Measurements from ENCODE around the gene TRIM54.
A peak's percentile ranks its signal among the peaks of the same experiment; 100 is the strongest.
"Not testable (repeated sequence)": the region's sequence is repeated elsewhere in the genome, so short reads cannot be mapped to it uniquely, and the experiment has no call there.

The TRIM54 gene

DNA sequence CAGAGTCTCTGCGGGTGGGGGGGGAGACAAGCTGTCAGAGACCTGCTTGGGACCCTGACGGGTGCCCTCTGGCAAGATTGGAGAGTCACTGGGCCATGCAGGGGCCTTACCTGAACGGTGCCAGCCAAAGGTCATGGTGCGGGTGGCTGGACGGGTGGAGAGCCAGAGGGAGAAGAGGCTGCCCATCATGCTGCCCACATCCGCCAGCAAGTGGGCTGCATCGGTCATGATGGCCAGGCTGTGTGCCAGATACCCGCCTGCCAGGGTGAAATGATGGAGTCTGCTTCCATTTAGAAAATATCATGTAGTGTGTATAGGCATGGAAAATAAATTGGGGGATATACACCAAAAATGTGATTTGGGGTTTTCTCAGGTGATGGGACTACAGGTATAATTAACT is 24.2 kb upstream of the TRIM54 start:
- no peak for DNase-seq

DNA sequence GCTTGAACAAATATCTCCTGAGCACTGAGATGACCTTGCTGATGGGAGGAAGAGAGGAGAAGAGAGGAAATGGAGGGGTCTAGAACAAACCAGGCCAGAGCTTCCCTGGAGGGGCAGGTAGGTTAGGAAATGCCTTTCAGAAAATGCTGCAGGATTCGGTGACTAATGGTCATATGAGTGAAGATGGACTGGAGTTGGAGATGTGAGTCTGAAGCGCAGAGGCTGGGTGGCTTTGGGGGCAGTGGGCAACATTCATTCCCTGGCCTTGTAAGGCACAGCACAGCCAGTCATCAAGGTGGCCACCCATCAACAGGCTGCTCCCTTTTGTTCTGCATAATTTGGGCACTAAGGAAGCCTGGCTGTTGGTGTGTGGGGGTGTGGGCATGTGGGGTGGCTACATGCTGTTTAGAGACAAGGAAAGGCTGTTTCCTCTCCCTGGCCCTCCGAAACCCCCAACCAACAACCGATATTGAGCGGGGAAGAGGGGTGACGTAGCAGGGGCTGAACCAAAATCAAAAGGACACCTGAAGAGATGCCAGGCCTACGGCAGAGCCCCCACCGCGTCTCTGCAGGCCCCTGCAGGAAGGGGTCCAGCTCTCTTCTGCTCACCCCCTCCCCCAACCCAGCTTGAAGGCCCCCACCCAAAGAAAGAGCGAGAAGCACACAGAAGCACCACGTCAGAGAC is 20.8 kb upstream of the TRIM54 start:
- DNase-seq: no peak

DNA sequence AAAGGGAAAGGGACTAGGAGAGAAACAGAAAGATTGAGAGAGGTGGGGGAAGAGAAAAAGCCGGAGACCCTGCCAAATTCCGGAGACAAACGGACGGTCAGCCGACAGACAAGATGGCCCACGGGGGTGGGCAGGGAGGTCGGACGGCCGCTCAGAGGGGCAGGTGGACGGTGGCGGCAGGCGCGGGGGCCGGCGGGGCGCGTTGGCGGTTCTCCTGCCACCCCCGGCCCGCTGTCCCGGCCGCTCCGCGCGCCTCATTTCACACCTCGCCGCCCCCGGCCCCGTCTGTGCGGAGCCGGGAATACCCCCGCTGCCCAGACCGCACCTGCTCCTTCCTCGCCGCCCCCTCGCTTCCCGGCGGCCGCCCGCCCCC is 20.3 kb upstream of the TRIM54 start:
- DNase-seq: no peak

DNA sequence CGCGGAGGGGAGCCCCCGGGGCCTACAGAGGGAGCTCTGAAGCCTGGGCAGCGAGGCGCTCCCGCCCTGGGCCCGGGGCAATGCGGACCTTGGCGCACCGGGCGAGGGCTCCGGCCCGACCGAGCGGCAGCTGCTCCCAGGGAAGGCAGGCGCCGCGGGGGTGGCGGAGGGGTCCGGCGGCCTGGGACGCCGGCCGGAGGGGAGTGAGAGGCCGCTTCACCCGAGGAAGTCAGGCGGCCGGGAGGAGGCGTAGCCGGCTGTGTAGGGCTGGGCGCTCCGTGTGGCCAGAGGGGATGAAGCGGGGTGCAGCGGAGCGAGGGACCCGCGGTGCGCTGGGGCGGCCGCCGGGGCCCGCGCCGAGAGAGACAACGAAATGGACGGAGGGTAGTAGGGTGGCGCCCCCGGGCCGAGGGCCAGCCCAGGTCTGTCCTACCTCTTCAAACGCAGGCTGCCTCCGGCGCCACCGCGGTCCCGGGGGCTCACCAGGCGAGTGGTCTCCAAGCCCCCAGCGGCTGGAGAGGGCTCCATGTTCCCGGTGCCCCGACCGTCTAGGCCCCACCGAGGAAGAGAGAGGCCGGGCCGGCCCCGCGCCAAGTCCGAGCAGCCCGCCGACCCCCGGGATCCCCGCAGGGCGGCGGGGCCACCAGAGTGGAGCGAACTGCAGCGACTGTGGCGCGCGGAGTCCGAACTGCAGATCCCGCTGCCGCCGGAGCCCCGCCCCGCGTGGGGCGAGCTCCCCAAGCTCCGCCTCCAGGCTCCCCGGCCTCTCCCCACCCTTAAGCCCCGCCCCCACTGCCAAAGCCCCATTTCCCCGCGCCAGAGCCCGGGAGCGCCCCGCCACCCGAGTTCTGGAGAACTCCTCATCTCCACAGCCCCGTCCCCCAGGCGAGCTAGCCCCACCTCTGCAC is 19.6 kb upstream of the TRIM54 start, which contains the start of gene SLC30A3:
SLC30A3 (minus strand) TSS at position 669 of the 908 bp plus-strand sequence; CDS start at position 528, 141 bp downstream.
- peak; percentile 41 to 73 (median 56) for DNase-seq

DNA sequence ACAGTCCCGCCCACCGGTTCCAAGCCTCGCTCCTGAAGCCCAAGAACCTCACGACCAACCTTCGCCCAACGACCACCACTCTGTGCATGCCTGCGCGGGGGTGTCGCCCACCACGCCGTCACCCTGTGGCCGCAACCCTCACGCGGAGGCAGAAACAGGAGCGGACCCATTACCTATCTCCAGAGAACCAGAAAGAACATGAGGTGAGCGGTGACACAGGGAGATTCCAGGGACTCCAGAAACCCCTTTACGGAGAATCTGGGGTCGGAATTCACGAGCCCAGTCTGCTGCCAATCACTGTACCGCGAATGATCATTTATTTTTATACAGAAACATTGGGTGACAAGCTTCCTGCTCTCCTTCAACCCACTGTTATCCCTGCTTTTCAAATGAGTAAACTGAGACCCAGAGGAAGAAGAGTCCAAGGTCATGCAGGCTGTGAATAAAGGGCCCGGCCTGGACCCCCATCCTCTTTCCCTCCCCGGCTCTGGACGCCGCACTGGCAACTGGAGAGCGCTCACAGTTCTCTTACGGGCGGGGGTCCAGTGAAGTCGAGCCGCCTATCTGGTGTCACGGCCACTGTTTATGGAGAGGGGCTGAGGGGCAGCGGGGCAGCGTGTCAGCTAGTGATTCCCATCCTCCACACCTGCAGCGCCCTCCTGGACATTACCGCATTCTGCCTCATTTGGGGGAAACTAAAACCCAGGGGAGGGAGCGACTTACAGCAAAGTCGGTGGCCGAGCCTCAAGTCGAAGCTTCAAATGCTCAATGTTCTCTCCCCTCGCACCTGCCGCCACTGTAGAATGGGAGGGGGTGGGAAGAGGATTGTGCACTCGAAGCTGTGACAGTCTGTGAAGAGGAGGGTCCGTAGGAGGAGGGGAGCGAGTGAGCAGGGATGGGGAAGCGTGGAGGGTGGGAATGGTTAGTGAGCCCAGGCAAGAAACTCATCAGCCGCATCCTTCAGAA is 18.7 kb upstream of the TRIM54 start:
- DNase-seq: peak in 1 of 5 experiments; percentile 23

DNA sequence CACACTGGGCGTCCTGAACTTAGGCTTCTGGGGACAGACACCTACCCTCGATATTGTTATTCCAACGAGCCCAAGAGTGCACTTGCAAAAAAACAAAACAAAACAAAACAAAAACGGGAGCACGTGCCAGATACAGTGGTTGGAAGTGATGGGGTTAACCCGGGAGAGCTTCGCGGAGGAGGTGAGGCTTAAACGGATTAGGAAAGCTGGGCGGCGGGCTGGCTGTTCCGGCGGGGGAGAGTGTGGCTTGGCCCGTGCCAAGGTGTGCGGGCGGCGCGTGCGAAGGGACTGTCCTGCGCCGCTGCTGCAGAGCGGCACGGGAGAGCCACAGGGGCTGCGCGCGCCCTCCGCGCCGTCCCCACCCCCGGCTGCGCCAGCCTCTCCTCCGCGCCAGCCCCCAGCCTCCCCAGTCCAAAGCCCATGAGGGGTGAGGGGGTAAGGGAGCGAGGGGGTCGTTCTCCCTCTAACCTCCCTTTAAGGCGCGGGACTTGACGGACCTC is 17.9 kb upstream of the TRIM54 start:
- peak in 1 of 5 experiments; percentile 19 for DNase-seq

DNA sequence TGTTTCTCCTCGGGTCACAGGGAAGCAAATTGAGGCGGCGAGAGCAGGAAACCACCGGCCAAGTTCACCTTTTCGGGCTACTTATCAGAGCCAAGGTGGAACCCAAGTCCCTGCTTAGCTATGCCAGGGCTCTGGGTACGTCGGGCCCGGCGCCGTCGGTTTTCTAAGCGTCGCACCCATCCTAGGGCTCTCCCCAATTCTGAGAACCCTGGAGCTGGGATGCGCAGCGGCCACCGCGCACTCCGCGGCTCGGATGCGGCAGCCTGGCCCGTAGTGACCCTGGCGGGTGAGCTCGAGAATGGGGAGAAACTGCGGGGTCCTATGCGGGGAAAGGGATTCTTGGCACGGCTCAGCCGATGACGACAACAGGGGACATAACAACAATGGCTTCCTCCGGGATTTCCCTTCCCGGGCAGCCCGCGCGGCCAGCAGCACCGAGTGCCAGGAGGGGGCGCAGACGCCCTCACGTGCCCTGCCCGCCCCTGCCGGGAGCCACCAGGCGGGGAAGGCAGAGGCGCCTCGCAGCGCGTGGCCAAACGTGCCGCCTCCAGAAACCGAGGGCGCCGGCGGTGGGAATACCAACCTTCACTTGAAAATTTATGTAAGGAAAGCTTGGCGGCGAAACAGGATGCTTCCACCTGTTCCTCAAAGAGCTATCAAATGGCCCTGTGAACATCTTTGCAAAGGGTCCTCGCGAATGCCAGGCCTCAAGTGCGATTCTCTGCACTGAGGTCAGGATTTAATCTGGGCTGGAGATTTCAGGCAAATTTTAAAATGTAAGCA is 17.3 kb upstream of the TRIM54 start:
- DNase-seq: peak; percentile 35 to 57 (median 48)

DNA sequence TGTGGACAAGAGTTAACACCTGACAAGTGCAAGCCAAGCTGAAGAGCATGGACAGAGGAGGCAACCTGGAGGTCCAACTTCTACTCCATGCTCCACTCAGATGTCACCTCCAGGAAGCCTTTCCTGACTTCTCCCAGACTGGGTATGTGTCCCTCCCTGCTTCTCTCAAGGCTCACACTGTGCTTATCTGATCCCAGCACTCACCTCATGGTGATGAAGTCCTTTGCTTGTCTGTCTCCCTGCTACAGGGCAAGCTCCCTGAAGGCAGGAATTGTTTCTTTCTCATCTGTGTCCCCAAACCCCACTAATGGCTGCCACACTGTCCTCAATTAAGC is 16.7 kb upstream of the TRIM54 start:
- no peak for DNase-seq

DNA sequence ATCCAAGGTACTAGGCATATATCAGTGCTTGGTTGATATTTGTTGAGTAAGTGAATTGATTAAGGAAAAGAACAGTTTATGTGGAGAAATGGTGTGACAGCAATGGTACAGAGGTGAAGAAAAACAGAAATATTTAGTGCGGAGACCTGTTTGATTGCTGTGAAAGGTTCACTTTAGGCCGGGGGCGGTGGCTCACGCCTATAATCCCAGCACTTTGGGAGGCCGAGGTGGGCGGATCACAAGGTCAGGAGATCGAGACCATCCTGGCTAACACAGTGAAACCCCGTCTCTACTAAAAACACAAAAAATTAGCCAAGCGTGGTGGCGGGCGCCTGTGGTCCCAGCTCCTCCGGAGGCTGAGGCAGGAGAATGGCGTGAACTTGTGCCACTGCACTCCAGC is 13.9 kb upstream of the TRIM54 start:
- not testable (repeated sequence) for DNase-seq

DNA sequence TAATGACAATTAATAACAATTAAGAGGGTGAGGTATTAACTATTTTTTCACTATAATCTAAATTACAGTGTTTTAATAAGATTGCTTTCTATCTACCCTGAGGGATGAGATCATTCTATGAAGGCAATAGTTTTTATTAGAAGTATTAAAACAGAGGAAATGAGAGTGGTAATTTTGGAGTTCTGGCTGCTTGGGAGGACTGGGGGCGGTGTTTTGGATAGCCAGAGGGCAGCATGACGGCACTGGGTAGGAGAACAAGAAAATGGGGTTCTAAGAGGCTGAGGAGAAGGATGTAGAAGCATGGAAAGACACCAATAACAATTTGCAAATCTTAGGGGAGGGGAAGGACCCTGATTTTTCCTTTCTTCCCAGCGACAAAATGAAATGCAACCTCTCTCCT is 12.1 kb upstream of the TRIM54 start:
- DNase-seq: no peak

DNA sequence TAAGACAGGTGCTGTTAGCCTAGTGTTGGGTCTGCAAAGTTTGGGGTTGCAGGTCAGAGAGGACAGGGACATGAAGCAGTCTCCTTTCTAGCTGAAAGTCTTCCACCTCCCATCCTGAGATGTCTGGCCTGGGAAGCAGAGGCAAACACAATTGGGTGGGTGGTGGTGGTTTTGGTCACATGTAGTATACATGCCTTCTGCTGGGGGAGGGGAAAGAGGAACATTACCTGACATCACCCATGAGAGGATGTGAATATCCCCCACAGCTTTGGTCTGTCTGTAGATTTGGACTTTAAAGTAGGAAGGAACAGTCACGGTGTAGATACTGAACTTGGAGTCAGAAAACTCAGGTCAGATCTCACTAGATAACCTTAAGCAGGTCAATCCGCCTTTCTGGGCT is 11.6 kb upstream of the TRIM54 start:
- no peak for DNase-seq

DNA sequence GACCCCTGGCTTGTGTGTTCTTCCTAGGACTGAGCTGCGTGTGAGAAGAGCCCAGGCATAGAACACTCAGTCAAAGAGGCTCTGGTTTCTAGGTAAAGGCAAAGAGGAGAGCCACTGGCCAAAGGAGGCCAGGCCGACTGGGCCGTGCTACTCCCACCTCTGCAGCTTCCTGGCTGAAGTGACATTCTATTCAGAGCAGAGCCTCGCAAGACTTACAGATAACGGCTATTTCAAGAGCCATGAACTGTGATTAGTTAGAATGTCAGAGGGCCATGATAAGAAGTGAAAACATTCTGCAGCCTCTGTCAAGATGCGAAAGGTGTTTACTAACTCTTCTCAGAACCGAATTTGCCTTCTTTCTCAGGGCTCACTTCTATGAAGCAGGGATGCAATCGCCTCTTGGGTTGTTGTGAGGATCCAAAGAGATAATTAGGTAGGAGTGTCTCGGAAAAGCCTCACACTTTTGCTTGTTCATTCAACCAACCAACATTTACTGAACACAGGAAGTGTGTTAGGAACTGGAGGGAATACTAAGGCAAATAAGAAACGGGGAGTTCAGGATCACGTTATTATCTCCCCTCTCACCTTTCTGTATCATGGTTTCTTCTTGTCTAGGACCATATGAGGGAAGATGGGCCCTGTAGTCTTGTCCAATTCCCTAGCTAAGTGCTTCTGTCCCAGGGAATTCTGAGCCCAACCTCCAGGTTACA is 10.4 kb upstream of the TRIM54 start:
- no peak for DNase-seq

DNA sequence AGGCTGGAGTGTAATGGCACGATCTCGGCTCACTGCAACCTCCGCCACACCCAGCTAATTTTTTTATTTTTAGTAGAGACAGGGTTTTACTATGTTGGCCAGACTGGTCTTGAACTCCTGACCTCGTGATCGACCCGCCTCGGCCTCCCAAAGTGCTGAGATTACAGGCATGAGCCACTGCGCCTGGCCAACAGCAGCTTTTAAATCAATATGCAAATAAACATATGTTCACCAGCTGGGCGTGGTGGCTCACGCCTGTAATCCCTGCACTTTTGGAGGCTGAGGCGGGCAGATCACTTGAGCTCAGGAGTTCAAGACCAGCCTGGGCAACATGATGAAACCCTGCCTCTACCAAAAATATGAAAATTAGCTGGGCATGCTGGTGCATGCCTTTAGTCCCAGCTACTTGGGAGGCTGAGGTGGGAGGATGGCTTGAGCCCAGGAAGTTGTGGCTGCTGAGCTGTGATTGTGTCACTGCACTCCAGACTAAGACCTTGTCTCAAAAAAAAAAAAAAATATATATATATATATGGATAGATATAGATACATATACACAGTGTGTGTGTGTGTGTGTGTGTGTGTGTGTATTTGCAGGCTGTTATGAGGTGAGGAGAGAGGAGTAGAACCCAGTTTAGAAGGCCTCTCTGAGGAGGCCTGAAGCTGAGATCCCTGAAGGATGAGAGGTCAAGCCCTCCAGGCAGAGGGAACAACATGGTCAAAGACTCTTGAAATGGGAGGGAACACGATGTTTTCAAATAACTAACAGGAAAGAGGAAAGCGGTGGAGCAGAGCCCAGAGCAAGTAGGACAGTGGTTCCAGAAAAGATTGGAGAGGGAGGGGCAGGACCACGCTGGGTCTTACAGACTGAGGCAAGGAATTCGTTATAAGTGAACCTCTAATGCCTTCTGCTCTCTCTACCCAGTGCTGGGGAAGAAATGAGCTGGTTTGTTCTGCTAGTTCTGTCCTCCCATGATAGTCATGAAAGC is 9.4 kb upstream of the TRIM54 start:
- DNase-seq: not testable (repeated sequence)

DNA sequence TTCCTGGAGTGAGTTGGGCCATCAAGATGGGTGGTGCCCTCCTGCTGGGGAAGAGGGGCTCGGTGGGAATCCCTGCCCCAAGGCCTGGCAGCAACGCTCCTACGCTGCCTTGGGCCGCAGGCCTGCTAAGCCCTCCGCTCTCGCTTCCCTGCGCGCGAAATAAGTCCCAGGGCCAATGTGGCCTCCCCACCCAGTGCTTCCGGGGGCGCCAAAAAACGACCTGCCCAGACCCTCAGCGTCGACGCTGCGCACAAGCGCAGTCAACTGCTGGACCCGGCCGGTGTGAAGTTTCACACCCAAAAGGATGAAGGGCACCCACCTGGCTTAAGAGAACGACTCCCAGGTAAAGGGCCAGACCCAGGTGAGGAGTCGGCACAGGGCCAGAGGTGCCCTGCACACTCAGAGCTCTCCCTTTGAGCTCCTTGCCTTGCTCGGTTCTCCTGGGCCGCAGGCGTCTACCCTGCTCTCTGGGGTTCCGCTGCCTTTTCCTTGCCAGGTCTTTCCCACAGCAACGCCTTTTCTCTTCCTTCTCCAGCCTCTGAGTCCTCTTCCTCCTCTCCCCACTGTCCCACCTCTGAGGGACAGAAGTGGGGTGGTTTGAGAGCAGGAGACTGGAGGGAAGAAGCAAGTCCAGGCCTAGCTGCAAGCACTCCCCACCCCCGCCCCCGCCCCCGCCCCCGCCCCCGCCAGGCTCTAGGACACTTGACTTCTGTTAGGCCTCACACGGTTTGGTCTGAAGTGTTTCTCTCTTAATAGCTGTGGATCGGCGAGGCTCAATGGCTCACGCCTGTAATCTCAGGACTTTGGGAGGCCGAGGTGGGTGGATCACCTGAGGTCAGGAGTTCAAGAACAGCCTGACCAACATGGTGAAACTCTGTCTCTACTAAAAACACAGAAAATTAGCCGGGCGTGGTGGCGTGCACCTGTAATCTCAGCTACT is 6.7 kb upstream of the TRIM54 start, which contains the start of gene DNAJC5G:
DNAJC5G (plus strand) TSS at position 223 of the 940 bp plus-strand sequence. CDS start 1,296 bp downstream, outside the sequence.
- DNase-seq: no peak

DNA sequence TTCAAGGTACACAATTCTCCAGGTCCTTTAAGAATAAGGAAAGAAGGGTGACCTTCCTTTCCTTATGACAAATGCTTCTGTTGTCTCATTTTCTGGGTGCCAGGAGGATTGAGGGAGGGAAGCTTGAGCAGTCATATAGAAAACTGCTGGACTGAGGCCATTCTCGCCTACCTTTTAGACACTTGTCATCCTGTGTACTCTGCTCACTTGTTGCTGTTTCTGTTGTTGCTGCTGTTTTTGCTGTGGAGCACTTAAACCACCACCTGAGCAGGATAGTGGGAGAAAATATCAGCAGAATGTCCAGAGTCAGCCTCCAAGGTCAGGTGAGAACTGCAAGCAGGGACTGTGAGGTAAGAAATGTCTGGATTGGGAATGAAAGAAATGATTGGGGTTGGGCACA is 4.2 kb upstream of the TRIM54 start:
- DNase-seq: no peak

DNA sequence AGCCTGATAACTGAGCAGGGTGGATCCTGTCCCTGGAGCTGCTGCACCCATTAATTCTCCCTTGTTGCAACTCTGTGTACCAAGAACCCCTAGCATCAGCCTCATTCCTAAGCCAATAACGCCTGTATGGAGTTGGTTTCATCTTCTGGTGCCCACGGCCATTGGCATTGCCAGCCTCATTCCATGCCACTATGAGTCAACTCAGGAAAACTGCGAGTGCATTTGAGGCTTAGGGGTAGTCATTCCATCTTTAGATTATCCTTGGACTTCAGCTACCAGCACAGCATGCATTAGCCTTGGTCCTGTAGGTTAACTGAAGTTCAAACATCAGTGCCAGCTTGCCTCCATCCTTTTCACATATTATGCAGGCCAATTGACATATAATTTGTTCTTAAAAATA is 1.4 kb upstream of the TRIM54 start:
- DNase-seq: peak in 1 of 5 experiments; percentile 16

DNA sequence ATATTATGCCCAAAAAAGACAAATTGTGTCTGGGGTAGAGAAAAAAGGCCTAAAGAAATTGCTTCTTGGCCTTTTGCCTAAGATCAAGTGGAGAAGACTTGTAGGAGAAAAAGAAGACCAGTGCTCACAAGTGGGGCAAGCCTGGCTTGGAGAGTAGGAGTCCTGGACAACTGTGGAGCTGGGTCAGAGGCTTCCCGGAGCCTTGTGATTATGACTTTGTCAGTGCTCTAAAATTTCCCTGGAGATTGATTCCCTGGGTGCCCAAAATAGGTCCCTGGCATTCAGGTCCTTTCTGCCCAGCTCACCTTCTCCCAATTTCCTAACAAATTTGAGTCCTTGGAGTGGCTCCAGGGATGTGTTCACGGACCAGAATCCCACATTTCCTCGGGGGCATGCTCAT is 787 bp upstream of the TRIM54 start:
- no peak for DNase-seq

DNA sequence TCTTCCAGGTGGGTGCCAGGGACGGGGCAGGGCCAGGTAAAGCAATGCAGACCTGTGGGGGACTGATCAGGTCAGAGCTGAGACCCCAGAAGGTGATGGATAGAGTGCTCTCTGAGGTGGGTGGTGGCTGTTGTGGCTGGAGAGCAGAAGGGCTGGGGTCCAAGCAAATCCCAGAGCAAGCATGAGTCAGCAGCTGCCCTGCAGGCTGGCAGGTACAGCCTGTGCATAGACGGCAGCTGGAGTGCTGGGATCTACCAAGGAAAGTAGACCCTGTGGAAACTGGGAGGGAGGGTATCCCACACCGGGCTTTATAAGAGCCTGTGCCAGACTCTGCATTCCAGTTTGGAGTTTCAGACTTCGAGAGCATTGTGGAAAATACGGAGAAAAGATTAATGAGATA is 663 bp downstream of the TRIM54 start:
- no peak for DNase-seq

DNA sequence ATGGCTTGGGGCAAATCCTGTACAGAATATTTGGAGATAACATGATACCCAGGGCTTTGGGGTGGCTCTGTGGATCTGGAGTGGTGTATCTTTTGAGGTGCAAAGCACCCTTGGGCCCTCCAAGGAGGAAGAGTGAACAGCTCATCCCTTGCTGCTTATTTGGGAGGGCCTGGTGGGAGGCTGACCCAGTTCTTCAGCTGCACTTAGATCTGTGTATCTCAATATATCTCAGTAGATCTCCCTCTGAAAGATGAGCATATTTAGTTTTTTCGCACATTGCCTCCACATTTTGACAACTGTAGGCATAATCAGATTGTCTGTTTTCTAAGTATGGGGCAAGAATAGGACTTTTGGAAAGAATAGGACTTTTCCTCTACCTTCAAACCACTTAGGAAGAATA is 2.8 kb downstream of the TRIM54 start:
- DNase-seq: no peak
